Dermis microvascular lymphatic vessel endothelial cell (primary cell): ENCODE results near the gene EXOG. TPM values are rescaled to one million over a fixed set of nuclear protein-coding genes. Genes with fewer than 3 reads are reported as not detected.

Experiments used
- DNase-seq, 2 donors: peaks; one replicate each; pipeline versions ENCODE4 v3.0.0 to v3.0.0-alpha.2; 2010; ENCODE audit warnings: low read depth in 2 of 2
- total RNA-seq: library from RNA; depleted of rRNA; stranded (reverse); fragments of >200 nt; gene quantifications from 2 replicates; pipeline ENCODE4 v1.2.1, GENCODE V29; 2014

EXOG gene
- total RNA-seq, 1 donor from 2014 or later, result 6.7 TPM

DNA sequence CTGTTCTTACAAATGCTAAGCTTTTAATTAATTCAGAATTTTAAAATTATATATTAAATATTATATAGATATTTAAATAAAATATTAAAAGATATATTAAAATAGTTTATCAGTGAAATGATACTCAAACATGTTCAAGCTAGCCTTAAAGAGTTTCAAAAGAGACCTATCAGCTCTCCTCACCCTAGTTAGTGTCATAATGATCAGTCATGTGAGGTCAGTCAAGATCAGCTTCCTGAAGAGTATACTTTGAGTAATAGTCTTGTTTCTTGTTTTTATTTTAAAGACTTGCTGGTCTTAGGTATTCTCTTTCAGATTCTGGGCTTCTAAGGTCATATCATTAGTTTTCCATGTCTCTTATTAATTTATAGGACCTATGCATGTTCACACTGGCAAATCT, 14.5 kb downstream of the EXOG start:
- no peak for DNase-seq

DNA sequence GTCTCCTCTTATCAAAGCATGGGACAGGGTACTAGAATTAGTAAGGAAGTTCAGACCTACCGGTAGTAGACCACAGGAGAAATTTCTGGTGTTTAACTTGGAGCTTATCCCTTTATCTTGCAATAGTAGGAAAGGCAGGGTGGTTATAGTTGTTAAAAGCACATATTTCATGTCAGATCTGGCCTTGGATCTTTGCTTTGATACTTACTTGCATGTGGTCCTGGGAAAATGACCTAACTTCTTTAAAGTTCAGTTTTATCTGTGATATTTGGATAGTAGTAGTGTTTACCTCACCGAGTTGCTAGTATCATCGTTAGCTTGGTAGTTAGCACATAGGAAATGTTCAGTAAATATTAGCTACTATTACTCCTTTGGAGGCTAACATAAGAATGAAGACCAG, 15.4 kb downstream of the EXOG start:
- no peak for DNase-seq

DNA sequence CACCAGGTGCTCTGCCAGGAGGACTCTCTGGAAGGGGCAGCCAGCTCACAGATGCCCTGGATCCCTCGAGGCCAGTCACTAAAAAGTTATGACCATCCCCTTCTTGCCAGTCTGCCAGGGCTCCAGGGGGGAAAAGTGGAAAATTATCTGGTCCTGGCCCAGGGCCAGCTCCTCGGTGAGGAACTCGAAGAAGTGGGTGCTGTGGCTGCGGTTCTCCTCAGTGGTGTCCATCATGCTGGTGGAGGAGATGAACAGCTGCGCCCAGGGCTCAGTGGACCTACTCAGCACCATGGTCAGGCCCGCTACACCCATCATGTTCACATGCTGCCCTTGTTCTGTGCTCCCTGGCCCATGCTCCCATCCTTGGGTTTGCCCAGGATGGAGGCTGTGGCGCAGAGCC, 19.2 kb downstream of the EXOG start:
- DNase-seq, result no peak

DNA sequence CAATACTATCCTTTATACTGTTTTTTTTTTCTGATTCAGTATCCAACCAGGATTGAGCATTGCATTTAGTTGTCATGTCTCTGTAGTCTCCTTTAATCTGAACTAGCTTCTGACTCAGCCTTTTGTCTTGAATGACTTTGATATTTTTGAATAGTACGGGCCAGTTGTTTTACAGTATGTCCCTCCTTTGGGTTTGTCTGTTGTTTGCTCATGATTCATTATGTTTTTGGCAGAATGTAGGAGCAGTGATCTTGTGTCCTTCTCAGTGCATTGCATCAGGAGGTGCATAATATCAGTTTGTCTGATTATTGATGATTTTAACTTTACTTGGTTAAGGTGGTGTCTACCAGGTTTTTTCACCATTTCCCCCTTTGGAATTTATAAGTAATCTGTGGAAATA, 20.5 kb downstream of the EXOG start:
- no peak for DNase-seq

DNA sequence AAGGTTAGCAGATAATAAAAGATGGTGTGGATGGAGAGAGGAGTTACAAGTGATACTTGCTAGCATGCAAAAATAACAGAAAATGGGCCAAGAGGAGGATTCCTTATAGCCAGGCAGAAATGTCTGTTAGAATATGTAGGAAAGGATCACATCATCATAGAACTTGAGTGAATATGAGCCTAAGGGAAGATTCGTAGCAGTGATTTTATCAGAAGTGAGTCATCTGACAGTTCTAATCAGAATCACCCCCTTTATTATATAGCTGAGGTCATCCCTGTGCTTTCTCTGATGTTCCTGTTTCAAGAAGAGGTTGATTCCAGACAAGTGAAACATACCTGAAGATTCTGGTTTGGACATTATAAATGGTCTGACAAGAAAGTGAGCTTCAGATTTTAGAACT, 22.9 kb downstream of the EXOG start:
- DNase-seq, result peak in 1 of 2 donors; percentile 23

DNA sequence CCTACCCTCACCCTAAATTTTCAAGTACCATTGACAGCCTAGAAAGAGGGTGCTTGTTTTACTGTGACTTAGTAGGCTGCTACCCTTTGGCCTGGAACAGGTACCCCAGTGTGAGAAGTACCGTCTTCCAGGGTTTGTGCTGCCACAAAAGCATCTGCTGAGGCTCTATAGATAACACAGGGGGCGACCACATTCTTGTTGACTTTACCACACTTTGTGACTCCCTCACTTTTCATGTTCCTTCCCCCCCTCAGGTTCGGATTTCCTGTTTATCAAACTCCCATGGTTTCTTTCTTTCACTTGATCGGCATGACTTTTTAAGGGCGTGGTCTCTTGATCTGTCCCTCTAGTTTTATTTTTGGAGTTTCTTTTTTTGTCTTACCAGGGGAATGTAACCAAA, 23.5 kb downstream of the EXOG start:
- DNase-seq, result peak in 1 of 2 donors; percentile 23

DNA sequence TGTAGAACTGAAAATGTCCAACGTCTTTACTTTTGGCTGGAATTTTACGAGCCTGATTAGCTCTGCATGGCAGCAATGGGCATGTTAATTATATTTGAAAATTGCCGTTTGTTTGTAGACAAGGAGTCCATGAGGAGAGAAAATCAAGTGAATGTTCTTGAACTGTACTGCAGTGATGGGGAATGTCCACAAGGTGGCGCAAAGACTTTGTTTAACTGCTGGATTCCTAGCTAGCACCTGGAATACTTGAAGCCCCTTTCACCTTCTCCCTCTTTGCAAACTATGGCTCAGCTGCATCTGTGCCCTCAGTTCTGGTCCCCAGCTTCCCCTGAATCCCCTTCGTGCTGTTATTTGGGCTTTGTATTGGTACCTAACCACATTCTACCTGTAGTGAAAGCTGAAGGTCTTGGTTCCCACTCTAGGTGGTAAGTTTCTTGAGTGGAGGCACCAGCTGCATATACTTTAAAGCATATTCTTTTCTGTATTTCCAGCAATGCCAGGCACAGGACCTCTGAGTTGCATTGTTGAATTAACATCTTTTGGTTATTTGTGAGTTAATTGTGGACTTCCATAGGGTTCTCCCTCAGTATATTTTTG, 25.3 kb downstream of the EXOG start:
- peak; percentile 73 to 79 for DNase-seq

DNA sequence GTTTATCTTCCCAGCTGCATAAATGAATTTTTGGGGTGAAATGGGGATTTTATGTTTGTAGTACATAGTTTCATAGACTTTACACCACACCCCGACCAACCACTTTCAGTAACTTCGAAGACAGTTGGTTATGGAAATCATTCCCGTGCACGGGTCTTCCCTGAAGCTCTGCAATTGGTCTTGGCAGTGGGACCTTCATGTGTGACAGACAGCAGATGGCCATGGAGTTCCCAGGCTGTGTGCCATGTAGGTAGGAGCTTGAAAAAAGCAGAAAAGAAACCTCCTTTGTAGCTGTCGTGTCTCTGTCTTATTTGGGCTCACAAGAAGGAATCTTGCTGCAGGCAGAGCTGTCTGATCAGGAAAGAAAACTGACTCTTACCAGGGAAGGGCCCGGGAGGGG, 25.9 kb downstream of the EXOG start:
- no peak for DNase-seq

DNA sequence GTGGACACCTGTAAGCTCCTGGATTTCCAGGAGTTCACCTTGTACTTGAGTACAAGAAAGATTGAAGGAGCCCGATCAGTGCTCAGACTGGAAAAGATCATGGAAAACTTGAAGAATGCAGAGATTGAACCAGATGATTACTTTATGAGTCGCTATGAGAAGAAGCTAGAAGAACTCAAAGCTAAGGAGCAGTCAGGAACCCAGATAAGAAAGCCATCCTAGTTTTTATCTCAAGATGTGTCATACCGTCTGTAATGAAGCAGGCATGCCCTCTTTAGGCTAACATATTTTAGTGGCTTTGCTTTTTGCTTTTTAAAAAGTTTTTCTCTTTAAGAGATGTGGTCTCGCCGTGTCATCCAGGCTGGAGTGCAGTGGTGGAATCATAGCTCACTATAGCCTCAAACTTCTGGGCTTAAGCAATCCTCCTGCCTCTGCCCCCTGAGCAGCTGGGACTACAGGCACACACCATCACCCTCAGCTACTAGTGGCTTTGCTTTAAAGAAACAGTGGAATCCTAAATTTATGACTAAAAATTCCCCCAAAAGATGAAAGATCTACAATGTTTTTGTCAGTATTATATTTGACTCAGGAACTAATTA, 28.1 kb downstream of the EXOG start:
- no peak for DNase-seq

DNA sequence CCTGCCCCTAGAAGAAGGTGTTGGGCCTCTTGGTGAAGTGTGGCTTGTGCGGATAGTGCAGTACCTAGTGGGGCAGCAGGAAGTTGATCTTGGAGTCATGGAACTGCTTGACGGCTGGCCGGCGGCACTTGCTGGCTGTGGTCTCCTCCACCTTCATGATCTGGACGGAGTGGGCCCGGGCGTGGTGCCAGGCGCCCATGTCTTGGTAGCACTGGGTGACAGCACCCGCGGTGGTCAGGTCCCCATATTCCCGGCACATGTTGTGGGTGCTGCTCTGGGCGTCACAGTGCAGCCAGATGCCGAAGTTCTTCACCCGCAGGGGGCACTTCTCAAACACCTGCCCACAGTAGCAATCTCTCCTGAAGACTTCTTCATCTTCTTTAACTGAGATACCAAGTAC, 30.7 kb downstream of the EXOG start:
- no peak for DNase-seq

DNA sequence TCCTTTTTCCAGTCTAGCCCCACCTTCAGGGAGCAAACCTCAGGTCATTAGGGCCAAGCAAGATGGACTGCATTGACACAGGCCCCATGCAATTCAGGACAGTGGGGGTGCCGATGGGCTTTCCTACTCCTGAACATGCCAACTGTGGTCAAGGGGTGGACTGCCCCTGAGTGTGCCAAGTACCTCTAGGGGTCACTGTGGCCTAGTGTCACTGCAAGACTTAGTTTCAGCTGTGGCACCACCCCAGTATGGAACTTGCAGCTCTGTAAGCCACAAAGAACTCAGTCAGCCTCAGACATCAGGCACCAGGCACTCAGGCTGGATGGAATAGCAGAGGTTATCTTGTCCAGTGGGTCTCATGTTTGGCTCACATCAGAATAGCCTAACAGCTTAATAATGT, 32.3 kb downstream of the EXOG start:
- peak in 1 of 2 donors; percentile 20 for DNase-seq

DNA sequence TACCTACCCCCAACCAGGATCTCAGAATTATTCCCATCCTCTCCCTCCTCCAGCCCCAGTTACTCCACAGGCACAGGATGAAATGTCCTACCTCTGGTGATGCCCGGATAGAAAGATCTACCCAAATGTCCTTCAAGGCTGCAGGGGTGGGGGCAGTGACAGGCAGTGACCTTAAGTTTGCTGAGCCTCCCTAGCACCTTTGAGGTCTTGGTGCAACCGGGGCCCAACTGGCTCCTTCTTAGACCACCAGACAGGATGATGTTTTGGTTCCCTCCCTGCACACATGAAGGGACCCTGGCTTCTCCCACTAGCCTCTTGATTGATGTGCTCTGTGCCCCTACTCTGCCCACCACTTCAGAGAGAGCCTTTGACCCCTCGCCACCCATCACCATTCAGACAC, 36.4 kb downstream of the EXOG start:
- DNase-seq, result no peak

DNA sequence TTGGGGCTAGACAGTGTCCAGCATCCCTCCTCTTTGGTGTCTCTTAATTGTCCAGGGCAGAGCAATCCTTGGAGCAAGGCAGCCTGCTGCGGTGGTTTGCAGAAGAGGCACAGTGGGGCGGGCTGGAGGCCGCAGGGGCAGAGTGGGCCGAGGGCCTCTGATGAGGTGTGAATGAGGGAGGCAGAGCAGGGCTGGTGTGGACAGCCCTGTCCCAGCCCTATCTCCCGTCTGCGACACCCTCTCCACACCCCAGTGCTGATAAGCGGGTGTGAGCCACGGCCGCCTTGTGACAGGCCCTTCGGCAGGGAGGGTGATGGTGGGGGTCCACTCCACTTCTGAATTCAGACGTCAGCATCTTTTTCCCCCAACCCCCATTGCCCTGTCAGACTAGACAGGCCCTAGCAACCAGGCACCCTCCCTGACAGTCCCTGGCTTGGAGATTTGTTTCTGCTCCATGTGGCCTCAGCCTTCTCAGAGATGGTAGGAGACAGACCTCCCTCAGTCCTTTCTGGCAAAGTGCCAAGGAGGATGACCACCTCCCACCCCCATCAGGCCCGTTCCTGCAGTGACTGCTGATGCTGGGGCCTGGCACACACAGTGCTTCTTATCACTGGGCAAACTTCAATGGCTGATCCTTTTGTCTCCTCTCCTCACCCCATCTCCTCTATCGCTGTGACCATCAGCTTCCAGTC, 37.3 kb downstream of the EXOG start:
- no peak for DNase-seq

DNA sequence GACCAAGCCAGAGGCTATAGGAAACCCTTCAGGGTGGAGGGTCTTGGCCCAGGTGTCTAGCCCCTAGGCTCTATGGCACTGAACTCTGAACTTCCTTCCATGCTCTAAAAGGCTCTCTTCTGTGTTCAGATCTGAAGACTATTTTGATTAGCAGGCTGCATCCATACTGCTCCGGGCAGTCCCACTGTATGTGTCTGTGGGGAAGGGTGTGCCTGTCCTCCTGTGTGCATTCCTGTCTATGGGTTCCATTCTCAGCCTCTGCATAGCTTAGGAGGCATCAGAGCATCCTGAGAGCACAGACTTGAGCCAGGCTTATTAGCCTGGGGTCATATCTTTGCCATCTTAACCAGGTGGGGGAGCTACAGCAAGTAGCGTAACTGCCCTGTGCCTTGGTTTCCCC, 38.0 kb downstream of the EXOG start:
- no peak for DNase-seq

DNA sequence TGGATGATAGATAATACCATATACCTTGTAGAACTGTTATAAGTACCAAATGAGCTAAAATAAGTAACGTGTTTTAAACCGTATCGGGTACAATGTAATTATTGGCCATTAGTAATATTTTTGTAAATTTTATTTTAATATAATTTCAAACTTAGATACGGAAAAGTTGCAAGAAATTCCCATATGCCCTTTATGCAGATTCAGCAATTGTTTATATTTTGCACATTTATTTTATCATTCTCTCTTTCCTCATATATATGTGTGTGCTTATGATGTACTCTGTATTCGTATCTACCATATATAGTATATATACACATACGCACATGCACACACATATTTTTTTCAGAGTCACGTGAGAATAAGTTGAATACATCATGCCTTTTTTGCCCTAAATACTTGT, 38.5 kb downstream of the EXOG start:
- no peak for DNase-seq

DNA sequence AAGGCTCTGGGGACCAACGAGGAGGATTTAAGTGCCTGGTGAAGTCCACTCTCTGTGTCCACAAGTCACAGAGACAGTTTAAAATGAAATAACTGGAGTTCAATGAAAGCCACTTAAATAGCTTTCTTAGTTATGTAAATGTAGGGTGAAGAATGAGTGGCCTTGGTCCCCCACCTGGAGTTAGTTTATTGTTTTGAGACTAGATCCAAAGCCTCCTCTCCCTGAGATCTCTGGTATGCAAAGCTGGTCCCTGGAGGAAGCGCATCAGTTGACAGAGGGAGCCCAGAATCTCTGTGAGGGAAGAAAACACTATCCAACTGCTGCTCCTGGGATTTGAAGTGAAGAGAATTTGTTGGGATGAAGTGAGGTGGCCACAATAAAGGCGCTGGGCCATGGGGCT, 40.5 kb downstream of the EXOG start:
- DNase-seq, result no peak

DNA sequence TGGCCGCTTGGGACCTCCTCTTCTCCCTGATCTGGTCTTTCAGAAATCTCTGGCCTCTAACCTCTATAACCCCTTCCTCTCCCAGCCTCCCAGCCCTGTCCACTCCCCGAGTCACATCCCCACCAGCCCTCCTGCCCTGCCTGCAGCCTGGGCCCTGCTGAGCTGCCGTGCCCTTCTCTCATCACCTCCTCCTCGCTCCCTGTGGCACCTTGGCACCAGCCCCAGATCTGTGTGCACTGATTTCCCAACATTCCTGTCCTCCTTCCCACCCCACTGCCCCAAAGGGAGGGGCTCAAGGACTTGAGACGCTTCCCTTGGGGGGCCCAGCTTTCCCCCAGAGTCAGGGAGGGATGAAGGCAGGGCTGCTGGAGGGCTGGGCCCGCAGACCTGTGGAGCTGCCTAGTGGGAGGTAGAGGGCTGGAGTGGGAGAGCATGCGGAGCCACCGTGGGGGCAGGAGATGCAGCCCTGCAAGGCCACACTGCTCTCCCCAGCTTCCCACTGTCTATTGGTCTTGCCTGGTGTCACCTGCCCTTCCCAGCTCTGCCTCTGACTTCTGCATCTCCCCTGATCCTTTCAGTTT, 42.7 kb downstream of the EXOG start:
- no peak for DNase-seq

DNA sequence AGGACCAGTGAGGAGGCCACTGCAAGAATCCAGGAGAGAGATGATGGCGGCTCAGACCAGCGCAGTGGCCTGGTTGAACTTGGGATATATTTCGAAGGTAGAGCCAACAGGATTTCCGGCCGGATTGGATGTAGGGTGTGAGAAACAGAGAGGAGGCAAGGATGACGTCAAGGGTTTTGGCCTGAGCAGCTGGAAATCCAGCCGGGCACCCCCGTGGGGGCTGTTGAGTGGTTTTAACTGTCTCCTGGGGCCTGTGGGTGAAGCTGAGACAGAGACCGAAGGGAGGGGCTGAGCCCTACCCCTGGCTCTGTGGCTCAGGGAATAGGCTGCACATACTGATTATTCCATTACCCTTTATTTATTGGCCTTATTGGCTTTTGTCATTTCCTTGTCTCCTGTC, 45.7 kb downstream of the EXOG start:
- peak; percentile 52 to 60 for DNase-seq

DNA sequence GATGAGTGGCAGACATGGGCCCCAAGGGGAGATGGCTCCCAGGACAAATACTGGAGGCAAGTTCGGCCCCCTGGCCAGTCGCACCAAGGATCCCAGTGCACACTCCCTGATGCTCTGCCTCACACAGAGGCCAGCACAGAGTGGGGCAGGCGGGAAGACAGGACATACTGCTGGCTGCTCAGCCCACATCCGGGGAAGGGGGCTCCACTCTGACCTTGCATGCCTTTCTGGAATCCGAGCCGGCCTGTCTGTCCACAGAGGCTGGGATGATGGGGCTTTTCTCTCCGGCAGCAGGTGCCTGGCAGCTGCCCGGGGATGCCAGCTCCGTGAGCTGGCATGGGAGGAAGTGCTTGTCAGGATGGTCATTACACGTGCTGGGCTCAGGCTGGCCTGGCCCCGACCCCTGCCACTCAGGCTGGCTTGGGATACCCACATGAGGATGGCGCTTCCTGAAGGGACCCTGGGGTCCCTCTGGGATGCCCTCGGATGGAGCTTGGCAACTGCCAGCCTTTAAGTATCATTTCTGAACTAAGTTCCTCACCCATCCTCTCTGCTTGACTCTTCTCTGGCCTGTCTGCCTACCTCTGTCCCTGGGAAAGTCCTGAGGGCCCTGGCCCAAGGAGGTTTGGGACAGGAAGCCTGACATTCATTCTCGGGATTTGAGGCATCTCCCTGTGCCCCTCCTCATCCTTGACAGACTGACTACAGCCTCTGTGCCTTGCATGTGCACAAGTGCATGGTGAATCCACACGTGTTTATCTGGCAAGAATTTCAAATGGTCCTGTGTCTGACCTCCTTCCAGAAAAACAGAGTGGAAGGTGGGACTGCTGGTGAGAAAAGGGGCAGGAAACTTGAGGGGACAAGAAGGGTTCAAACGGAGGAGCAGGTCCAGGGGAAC, 46.5 kb downstream of the EXOG start:
- DNase-seq, result peak in 1 of 2 donors; percentile 32

DNA sequence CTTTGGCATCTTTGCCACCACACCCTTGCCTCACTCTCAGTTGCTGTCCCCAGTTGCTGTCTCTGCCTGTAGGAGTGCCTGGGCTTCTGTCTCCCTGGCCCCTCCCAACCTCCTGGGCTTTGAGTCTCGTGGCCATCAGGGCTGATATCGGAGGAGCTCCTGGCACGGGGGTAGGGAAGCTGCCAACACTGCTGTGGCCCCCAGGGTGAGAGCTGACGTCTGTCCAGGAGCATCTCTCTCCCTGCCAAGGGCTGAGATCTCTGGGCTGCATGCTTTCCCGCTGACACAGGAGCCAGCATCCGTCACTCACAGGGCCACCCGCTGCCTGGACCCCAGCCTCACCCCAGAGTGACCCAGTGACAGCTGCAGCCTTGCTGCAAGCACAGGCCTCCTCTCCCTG, 47.4 kb downstream of the EXOG start:
- no peak for DNase-seq

DNA sequence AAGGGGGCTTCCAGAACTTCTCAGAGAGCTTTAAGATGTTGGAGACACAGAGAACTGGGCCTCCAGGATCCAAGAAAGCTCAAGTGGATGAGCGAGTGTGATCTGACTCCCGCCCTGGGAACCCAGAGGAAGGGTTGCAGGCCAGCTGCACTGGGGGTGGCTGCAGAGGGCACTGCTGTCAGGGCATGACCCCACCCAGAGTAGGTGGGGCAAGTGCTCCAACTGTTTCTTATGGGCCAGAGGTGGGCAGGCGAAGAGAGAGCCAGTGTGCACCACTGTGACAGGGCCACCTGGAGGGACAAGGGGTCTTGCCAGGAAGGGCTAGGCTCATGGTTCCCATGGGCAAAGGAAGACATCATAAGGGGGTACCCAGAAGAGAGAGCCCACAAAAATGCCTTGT, 48.8 kb downstream of the EXOG start:
- no peak for DNase-seq

DNA sequence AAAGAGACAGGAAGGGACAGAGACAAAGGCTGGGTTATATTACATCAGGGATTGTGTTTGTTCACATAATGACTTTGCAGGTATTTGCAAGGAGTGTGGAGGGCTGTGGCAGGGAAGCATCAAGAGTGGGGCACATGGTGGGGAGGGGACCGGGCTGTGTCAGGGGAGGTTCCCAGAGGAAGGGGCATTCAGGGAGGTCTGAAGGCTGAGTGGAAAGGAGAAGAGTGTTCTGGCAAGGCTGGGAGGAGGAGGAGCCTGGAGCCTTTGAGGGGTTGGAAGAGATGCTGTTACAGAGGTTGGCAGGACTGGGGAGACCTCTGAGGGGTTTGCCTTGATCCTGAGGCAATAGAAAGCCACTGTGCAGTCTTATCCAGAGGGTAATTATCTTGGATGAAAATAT, 49.4 kb downstream of the EXOG start:
- no peak for DNase-seq
